CD14-positive monocyte (primary cell): ENCODE results near the gene TREML4. TPM values are rescaled to one million over a fixed set of nuclear protein-coding genes. Genes with fewer than 3 reads are reported as not detected.

Experiments
- DNase-seq, 3 donors: peaks; one replicate each; pipeline ENCODE4 v3.0.0-alpha.2; 2011 to 2022
- H2AFZ ChIP-seq: 2 replicates; pipeline ENCODE4 v1.6.0; 2012; ENCODE audit warnings: mild to moderate bottlenecking, low read depth, low read length, inconsistent platforms; ENCODE audit not compliant: insufficient read depth, poor library complexity, severe bottlenecking
- H3K27ac ChIP-seq, 2 donors: 1 replicate in 1 of 2; 2 replicates in 1 of 2; pipeline ENCODE4 v1.5.1; 2012 to 2013; ENCODE audit warnings: low read length in 2 of 2, control low read depth in 1 of 2, inconsistent platforms in 1 of 2, low read depth in 1 of 2, mild to moderate bottlenecking in 1 of 2
- H3K27me3 ChIP-seq, 2 donors: one replicate each; pipeline versions ENCODE4 v1.6.0 to v1.6.1; 2011 to 2013; ENCODE audit warnings: low read length in 2 of 2; ENCODE audit not compliant: control insufficient read depth in 2 of 2, insufficient read depth in 2 of 2
- H3K36me3 ChIP-seq, 2 donors: replicated peaks in 1 of 2; 1 replicate in 1 of 2; 2 replicates in 1 of 2; pipeline versions ENCODE4 v1.5.1 to v1.6.1; 2012 to 2013; ENCODE audit warnings: low read length in 2 of 2, control low read depth in 1 of 2, inconsistent platforms in 1 of 2, mild to moderate bottlenecking in 1 of 2; ENCODE audit not compliant: insufficient read depth in 2 of 2, control insufficient read depth in 1 of 2
- H3K4me1 ChIP-seq, 2 donors: 1 replicate in 1 of 2; 2 replicates in 1 of 2; pipeline versions ENCODE4 v1.5.1 to v1.6.1; 2012 to 2013; ENCODE audit warnings: low read length in 2 of 2, control low read depth in 1 of 2, inconsistent platforms in 1 of 2, mild to moderate bottlenecking in 1 of 2, moderate library complexity in 1 of 2; ENCODE audit not compliant: insufficient read depth in 2 of 2, control insufficient read depth in 1 of 2
- H3K4me2 ChIP-seq: replicated peaks from 2 replicates; pipeline ENCODE3; 2012; ENCODE audit warnings: low read length, moderate library complexity, mild to moderate bottlenecking; ENCODE audit not compliant: poor library complexity, severe bottlenecking; ENCODE audit errors: extremely low read depth
- H3K4me3 ChIP-seq, 3 experiments: fragments of 200-600 bp in 1 of 3; sonication (generic) in 1 of 3; replicated peaks in 1 of 3; 1 replicate in 2 of 3; 2 replicates in 1 of 3; pipeline ENCODE4 v1.5.1; 2011 to 2013; ENCODE audit warnings: low read length in 3 of 3, mild to moderate bottlenecking in 3 of 3, control low read depth in 2 of 3, low read depth in 2 of 3, inconsistent platforms in 1 of 3, moderate library complexity in 1 of 3
- H3K79me2 ChIP-seq: 2 replicates; pipeline ENCODE4 v1.6.0; 2012; ENCODE audit warnings: mild to moderate bottlenecking, control low read depth, inconsistent platforms, low read length, moderate library complexity; ENCODE audit not compliant: insufficient read depth
- H3K9ac ChIP-seq: 2 replicates; pipeline ENCODE4 v1.6.0; 2017; ENCODE audit warnings: low read length, mild to moderate bottlenecking; ENCODE audit not compliant: insufficient read depth, poor library complexity, severe bottlenecking
- H3K9me3 ChIP-seq, 2 donors: replicated peaks in 1 of 2; 1 replicate in 1 of 2; 2 replicates in 1 of 2; pipeline versions ENCODE4 v1.5.1 to v1.6.1; 2012 to 2013; ENCODE audit warnings: low read length in 2 of 2, control low read depth in 1 of 2; ENCODE audit not compliant: control insufficient read depth in 1 of 2, insufficient read depth in 1 of 2
- H4K20me1 ChIP-seq: 2 replicates; pipeline ENCODE4 v1.6.0; 2012; ENCODE audit warnings: mild to moderate bottlenecking, low read length, control low read depth, moderate library complexity; ENCODE audit not compliant: insufficient read depth
- H3K27ac Mint-ChIP-seq, 7 donors: one replicate each; pipeline ENCODE4 v1.8.0; 2020; ENCODE audit warnings: mild to moderate bottlenecking in 7 of 7, mixed read lengths in 7 of 7, moderate library complexity in 6 of 7, inconsistent platforms in 2 of 7
- H3K27me3 Mint-ChIP-seq, 3 donors: one replicate each; pipeline ENCODE4 v1.8.0; 2021 to 2022; ENCODE audit warnings: low read depth in 3 of 3, mild to moderate bottlenecking in 3 of 3, mixed read lengths in 3 of 3, moderate library complexity in 3 of 3, inconsistent platforms in 1 of 3
- H3K36me3 Mint-ChIP-seq, 2 donors: one replicate each; pipeline ENCODE4 v1.8.0; 2020; ENCODE audit warnings: mixed read lengths in 2 of 2, inconsistent platforms in 1 of 2, mild to moderate bottlenecking in 1 of 2
- H3K4me1 Mint-ChIP-seq: one replicate; pipeline ENCODE4 v1.8.0; 2020; ENCODE audit warnings: mild to moderate bottlenecking, mixed read lengths
- H3K4me3 Mint-ChIP-seq, 2 donors: one replicate each; pipeline ENCODE4 v1.8.0; 2020; ENCODE audit warnings: mild to moderate bottlenecking in 2 of 2, mixed read lengths in 2 of 2, moderate library complexity in 1 of 2
- H3K9me3 Mint-ChIP-seq, 7 donors: one replicate each; pipeline ENCODE4 v1.8.0; 2020 to 2022; ENCODE audit warnings: mixed read lengths in 7 of 7, mild to moderate bottlenecking in 6 of 7, moderate library complexity in 6 of 7, inconsistent platforms in 2 of 7
- WGBS: methylation state at CpG from one replicate; pipeline ENCODE4 v1.1.5; 2013; ENCODE audit warnings: missing lambda C conversion rate; ENCODE audit not compliant: insufficient coverage; 5-methylcytosine and 5-hydroxymethylcytosine counted together
- intact Hi-C, 2 donors: fragments of 100-400 bp; cut with micrococcal nuclease; formaldehyde crosslinking; loops; one replicate each; pipeline versions ENCODE4 v1.15.0 to v1.15.1; 2023
- polyA plus RNA-seq, 3 donors: library from polyadenylated mRNA; depleted of rRNA in 1 of 3; unstranded in 2 of 3; stranded (reverse) in 1 of 3; fragments of 300-500 nt in 2 of 3; fragments of >200 nt in 1 of 3; fragmentation: Illumina TruSeq in 2 of 3; gene quantifications; 1 replicate in 2 of 3; 2 replicates in 1 of 3; pipeline ENCODE4 v1.2.3, GENCODE V29; 2012 to 2021
- TF ChIP-seq, protein P1 (sequence below): fragments of 200-600 bp; IDR thresholded peaks from one replicate; pipeline ENCODE4 v1.8.0; 2022; ENCODE audit warnings: antibody characterized with exemption, mild to moderate bottlenecking

TREML4 gene
- polyA plus RNA-seq, 3 donors, result not detected

DNA sequence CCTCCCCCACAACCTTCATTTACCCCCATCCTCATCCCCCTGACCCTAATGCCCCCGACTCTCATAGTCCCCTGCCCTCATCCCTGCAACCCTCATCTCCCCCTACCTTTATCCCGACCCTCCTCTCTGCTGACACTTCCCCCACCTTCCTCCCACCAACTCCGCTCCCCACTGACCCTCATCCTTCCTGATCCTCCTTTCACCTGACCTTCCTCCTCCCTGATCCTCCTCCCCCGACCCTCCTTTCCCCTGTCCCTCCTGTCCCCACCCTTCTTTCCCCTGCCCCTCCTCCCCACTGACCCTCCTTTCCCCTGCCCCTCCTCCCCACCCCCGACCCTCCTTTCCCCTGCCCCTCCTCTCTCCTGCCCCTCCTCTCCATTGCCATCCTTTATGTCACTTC is 34.3 kb upstream of the TREML4 start:
- Mint-ChIP-seq H3K9me3 (peaks cover 11 to 17% (median 13%) of the 10 kb centered on the region in 7 donors), H3K4me3 (no peak overlapping the region), H3K27me3 (peaks cover 0 to 7% (median 1%) of the 10 kb centered on the region in 3 donors), H3K36me3 (peaks cover 24 to 34% of the 10 kb centered on the region in 2 donors), H3K27ac (no peak overlapping the region), H3K4me1 (peaks cover 31% of the 10 kb centered on the region)
- Histone ChIP-seq H4K20me1 (no peaks in the 10 kb centered on the region), H3K4me2 (no peak overlapping the region), H3K4me3 (no peak overlapping the region), H3K27me3 (no peaks in the 10 kb centered on the region), H3K9ac (no peak overlapping the region), H3K36me3 (no peaks in the 10 kb centered on the region), H3K27ac (no peak overlapping the region), H3K9me3 (peaks cover 14 to 15% of the 10 kb centered on the region in 2 donors), H3K4me1 (peaks cover 16 to 19% of the 10 kb centered on the region in 2 donors), H2AFZ (no peak overlapping the region), H3K79me2 (no peaks in the 10 kb centered on the region)
- TF ChIP-seq, protein P1, sequence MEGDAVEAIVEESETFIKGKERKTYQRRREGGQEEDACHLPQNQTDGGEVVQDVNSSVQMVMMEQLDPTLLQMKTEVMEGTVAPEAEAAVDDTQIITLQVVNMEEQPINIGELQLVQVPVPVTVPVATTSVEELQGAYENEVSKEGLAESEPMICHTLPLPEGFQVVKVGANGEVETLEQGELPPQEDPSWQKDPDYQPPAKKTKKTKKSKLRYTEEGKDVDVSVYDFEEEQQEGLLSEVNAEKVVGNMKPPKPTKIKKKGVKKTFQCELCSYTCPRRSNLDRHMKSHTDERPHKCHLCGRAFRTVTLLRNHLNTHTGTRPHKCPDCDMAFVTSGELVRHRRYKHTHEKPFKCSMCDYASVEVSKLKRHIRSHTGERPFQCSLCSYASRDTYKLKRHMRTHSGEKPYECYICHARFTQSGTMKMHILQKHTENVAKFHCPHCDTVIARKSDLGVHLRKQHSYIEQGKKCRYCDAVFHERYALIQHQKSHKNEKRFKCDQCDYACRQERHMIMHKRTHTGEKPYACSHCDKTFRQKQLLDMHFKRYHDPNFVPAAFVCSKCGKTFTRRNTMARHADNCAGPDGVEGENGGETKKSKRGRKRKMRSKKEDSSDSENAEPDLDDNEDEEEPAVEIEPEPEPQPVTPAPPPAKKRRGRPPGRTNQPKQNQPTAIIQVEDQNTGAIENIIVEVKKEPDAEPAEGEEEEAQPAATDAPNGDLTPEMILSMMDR, result no peak
- intact Hi-C loops, result no loop called here
- 85% methylated on average over 2 of the region's 5 CpGs for WGBS
- no peak for DNase-seq

DNA sequence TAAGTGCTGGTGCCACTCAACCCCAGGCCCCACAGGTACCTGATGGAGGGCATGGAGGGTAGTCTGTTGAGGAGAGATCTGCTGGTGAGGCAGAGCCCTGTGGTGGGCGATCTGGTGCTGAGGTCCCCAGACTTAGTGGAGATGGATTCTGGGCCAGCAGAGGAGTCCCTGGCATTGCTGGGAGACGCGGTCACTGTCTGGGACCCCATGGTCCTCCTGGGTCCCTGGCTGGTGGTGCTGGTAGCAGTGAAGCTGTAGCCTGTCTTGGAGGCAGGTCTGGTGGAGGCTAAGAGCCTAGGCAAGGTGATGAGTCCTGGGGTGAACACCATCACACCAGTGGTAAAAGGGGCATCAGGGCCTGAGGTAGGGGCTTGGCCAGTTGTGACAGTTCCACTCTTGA is 33.8 kb upstream of the TREML4 start:
- peaks cover 24 to 34% of the 10 kb centered on the region in 2 donors for H3K36me3 Mint-ChIP-seq
- H3K4me2 ChIP-seq, result no peak overlapping the region
- intact Hi-C loops, result no loop called here
- DNase-seq, result no peak
- H3K27ac Mint-ChIP-seq, result peak overlapping the region in 2 of 7 donors; percentile 51 to 60
- TF ChIP-seq, protein P1, result no peak
- H3K36me3 ChIP-seq, result no peaks in the 10 kb centered on the region
- no peaks in the 10 kb centered on the region for H3K79me2 ChIP-seq
- no peak overlapping the region for H3K27ac ChIP-seq
- no peaks in the 10 kb centered on the region for H3K27me3 ChIP-seq
- no peak overlapping the region for H3K9ac ChIP-seq
- no peak overlapping the region for H3K4me3 Mint-ChIP-seq
- peaks cover 36% of the 10 kb centered on the region for H3K4me1 Mint-ChIP-seq
- no peak overlapping the region for H2AFZ ChIP-seq
- peaks cover 13% of the 10 kb centered on the region in 2 donors for H3K9me3 ChIP-seq
- peaks cover 21 to 23% of the 10 kb centered on the region in 2 donors for H3K4me1 ChIP-seq
- H3K4me3 ChIP-seq, result no peak overlapping the region
- no peaks in the 10 kb centered on the region for H4K20me1 ChIP-seq
- 97% methylated on average over 3 of the region's 3 CpGs for WGBS
- peaks cover 9 to 14% (median 10%) of the 10 kb centered on the region in 7 donors for H3K9me3 Mint-ChIP-seq
- peaks cover 0 to 8% (median 1%) of the 10 kb centered on the region in 3 donors for H3K27me3 Mint-ChIP-seq
